HG02798 (cell line): Measurements from ENCODE around the gene DHX57.
"Not testable (repeated sequence)": the region's sequence is repeated elsewhere in the genome, so short reads cannot be mapped to it uniquely, and the experiment has no call there.

Experiments
- ATAC-seq: cut with Tn5 transposase; IDR thresholded peaks from one replicate; pipeline ENCODE4 v1.9.1; 2021; ENCODE audit warnings: mild to moderate bottlenecking; ENCODE audit not compliant: unreplicated experiment, poor library complexity

The DHX57 gene

GRCh38 chr2:38866773-38867443 is 8.8 kb downstream of the DHX57 start:
- ATAC-seq = no peak

GRCh38 chr2:38863061-38863695 is 12.6 kb downstream of the DHX57 start:
- no peak for ATAC-seq

GRCh38 chr2:38862476-38862875 is 13.3 kb downstream of the DHX57 start:
- no peak for ATAC-seq

- no peak for ATAC-seq
Observed at GRCh38 chr2:38856165-38856564, 19.6 kb downstream of the DHX57 start.

GRCh38 chr2:38850045-38850444 is 25.7 kb downstream of the DHX57 start:
- peak; percentile 73 for ATAC-seq

- no peak for ATAC-seq
Observed at GRCh38 chr2:38836791-38837190, 38.9 kb downstream of the DHX57 start.

GRCh38 chr2:38835990-38836389 is 39.7 kb downstream of the DHX57 start:
- ATAC-seq = peak; percentile 83

GRCh38 chr2:38835015-38835601 is 40.6 kb downstream of the DHX57 start:
- ATAC-seq = no peak

GRCh38 chr2:38830526-38831159 is 45.1 kb downstream of the DHX57 start:
- ATAC-seq = no peak

- ATAC-seq = no peak
Observed at GRCh38 chr2:38829971-38830370, 45.8 kb downstream of the DHX57 start.

GRCh38 chr2:38828460-38828859 is 47.3 kb downstream of the DHX57 start:
- no peak for ATAC-seq

- ATAC-seq = not testable (repeated sequence)
Observed at GRCh38 chr2:38827539-38828145, 48.1 kb downstream of the DHX57 start.

- no peak for ATAC-seq
Observed at GRCh38 chr2:38825956-38826355, 49.8 kb downstream of the DHX57 start.

GRCh38 chr2:38824906-38825305 is 50.8 kb downstream of the DHX57 start:
- ATAC-seq = no peak

- no peak for ATAC-seq
Observed at GRCh38 chr2:38823386-38823785, 52.3 kb downstream of the DHX57 start.

- no peak for ATAC-seq
Observed at GRCh38 chr2:38818565-38818964, 57.2 kb downstream of the DHX57 start.

- ATAC-seq = no peak
Observed at GRCh38 chr2:38815936-38816335, 59.8 kb downstream of the DHX57 start.

GRCh38 chr2:38810488-38810887 is 65.2 kb downstream of the DHX57 start:
- ATAC-seq = no peak

GRCh38 chr2:38808677-38809076 is 67.1 kb downstream of the DHX57 start:
- ATAC-seq = no peak

- no peak for ATAC-seq
Observed at GRCh38 chr2:38806733-38807059, 69.0 kb downstream of the DHX57 start.
